DMS114 treated with DMSO at 0.1 percent for 48 hours (cell line): ENCODE results near the gene TMEM121.

Experiments
- DNase-seq: peaks from one replicate; lab custom pipeline; 2025; ENCODE audit not compliant: unreplicated experiment; lab: John Stamatoyannopoulos, UW

TMEM121 gene

GRCh38 chr14:105486974-105487448 lies 39.4 kb upstream of the TMEM121 start:
- DNase-seq, result no peak

GRCh38 chr14:105487449-105487985 lies 38.9 kb upstream of the TMEM121 start:
- no peak for DNase-seq

GRCh38 chr14:105487986-105488777 lies 38.2 kb upstream of the TMEM121 start:
- no peak for DNase-seq

- no peak for DNase-seq
These were observed 37.4 kb upstream of the TMEM121 start for GRCh38 chr14:105488781-105489541.

GRCh38 chr14:105489542-105490266 lies 36.7 kb upstream of the TMEM121 start:
- DNase-seq, result peak; percentile 66

GRCh38 chr14:105490267-105490571 lies 36.2 kb upstream of the TMEM121 start:
- DNase-seq, result no peak

- DNase-seq, result peak; percentile 98
These were observed 35.6 kb upstream of the TMEM121 start, which contains the start of gene TEDC1 for GRCh38 chr14:105490572-105491365. Gene TEDC1 (plus strand): TSS chr14:105491246. CDS start chr14:105491376, 130 bp downstream.

GRCh38 chr14:105491366-105491973 lies 34.9 kb upstream of the TMEM121 start:
- peak; percentile 39 for DNase-seq

- DNase-seq, result no peak
These were observed 34.1 kb upstream of the TMEM121 start for GRCh38 chr14:105492031-105492970.

GRCh38 chr14:105492971-105493871 lies 33.2 kb upstream of the TMEM121 start:
- DNase-seq, result no peak

- DNase-seq, result no peak
These were observed 32.3 kb upstream of the TMEM121 start for GRCh38 chr14:105493921-105494605.

- no peak for DNase-seq
These were observed 31.8 kb upstream of the TMEM121 start for GRCh38 chr14:105494606-105494929.

GRCh38 chr14:105495101-105495989 lies 31.0 kb upstream of the TMEM121 start:
- DNase-seq, result no peak

GRCh38 chr14:105495990-105496830 lies 30.2 kb upstream of the TMEM121 start:
- DNase-seq, result no peak

GRCh38 chr14:105496831-105497591 lies 29.4 kb upstream of the TMEM121 start:
- no peak for DNase-seq
